IgD-negative memory B cell (primary cell): ENCODE data around the gene MMAB. TPM values are rescaled to one million over a fixed set of nuclear protein-coding genes. Genes with fewer than 3 reads are reported as not detected.
"Not testable (repeated sequence)": the region's sequence is repeated elsewhere in the genome, so short reads cannot be mapped to it uniquely, and the experiment has no call there.

Experiments used
- H3K27ac Mint-ChIP-seq, 3 donors: one replicate each; pipeline ENCODE4 v1.8.0; 2020 to 2022; ENCODE audit warnings: mild to moderate bottlenecking in 3 of 3, mixed read lengths in 3 of 3, moderate library complexity in 1 of 3
- H3K27me3 Mint-ChIP-seq: one replicate; pipeline ENCODE4 v1.8.0; 2021; ENCODE audit warnings: mixed read lengths
- H3K36me3 Mint-ChIP-seq: one replicate; pipeline ENCODE4 v1.8.0; 2020; ENCODE audit warnings: mild to moderate bottlenecking, mixed read lengths
- H3K4me1 Mint-ChIP-seq, 3 donors: one replicate each; pipeline ENCODE4 v1.8.0; 2020 to 2022; ENCODE audit warnings: mixed read lengths in 3 of 3, mild to moderate bottlenecking in 1 of 3
- H3K4me3 Mint-ChIP-seq, 4 donors: one replicate each; pipeline ENCODE4 v1.8.0; 2020 to 2022; ENCODE audit warnings: mild to moderate bottlenecking in 4 of 4, mixed read lengths in 4 of 4, moderate library complexity in 3 of 4
- H3K9me3 Mint-ChIP-seq, 3 donors: one replicate each; pipeline ENCODE4 v1.8.0; 2020 to 2021; ENCODE audit warnings: mixed read lengths in 3 of 3, mild to moderate bottlenecking in 1 of 3
- polyA plus RNA-seq: library from polyadenylated mRNA; unstranded; fragments of 300-500 nt; fragmentation: Illumina TruSeq; gene quantifications from one replicate; pipeline ENCODE4 v1.2.3, GENCODE V29; 2021

Gene MMAB
- polyA plus RNA-seq, 1 donor from 2014 or later, result 21.7 TPM

DNA sequence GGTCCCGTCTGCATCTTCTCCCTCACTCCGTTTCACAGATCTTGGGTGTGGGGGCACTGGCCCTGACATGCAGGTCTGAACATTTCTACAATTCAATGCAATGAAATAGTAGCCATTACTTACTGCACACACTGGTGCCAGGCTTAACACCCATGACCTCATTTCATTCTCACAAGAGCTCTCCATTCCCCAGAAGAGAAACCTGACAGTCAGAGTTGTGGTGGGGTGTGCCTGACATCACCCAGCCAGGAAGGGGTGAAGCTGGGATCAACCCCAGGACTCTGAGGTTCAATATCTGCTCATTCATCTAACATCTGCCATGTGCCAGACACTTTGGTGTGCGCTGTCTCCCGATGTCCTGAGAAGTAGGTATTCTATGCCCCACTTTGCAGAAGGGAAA is 35.0 kb upstream of the MMAB start:
- Mint-ChIP-seq H3K4me1 (peaks cover 0 to 4% (median 2%) of the 10 kb centered on the region in 3 donors), H3K27me3 (peaks cover 10% of the 10 kb centered on the region), H3K9me3 (no peaks in the 10 kb centered on the region), H3K27ac (no peak overlapping the region), H3K4me3 (no peak overlapping the region), H3K36me3 (no peaks in the 10 kb centered on the region)

- no peaks in the 10 kb centered on the region for H3K36me3 Mint-ChIP-seq
- no peak overlapping the region for H3K4me3 Mint-ChIP-seq
- H3K27me3 Mint-ChIP-seq, result peaks cover 10% of the 10 kb centered on the region
- peaks cover 0 to 4% (median 2%) of the 10 kb centered on the region in 3 donors for H3K4me1 Mint-ChIP-seq
- H3K27ac Mint-ChIP-seq, result no peak overlapping the region
- H3K9me3 Mint-ChIP-seq, result no peaks in the 10 kb centered on the region
These were observed 34.3 kb upstream of the MMAB start for GRCh38 chr12:109607618-109608017.

GRCh38 chr12:109606320-109607028 is 33.2 kb upstream of the MMAB start:
- Mint-ChIP-seq H3K27ac (no peak overlapping the region), H3K9me3 (no peaks in the 10 kb centered on the region), H3K4me1 (peaks cover 0 to 4% (median 2%) of the 10 kb centered on the region in 3 donors), H3K27me3 (peaks cover 10% of the 10 kb centered on the region), H3K4me3 (no peak overlapping the region), H3K36me3 (no peaks in the 10 kb centered on the region)

DNA sequence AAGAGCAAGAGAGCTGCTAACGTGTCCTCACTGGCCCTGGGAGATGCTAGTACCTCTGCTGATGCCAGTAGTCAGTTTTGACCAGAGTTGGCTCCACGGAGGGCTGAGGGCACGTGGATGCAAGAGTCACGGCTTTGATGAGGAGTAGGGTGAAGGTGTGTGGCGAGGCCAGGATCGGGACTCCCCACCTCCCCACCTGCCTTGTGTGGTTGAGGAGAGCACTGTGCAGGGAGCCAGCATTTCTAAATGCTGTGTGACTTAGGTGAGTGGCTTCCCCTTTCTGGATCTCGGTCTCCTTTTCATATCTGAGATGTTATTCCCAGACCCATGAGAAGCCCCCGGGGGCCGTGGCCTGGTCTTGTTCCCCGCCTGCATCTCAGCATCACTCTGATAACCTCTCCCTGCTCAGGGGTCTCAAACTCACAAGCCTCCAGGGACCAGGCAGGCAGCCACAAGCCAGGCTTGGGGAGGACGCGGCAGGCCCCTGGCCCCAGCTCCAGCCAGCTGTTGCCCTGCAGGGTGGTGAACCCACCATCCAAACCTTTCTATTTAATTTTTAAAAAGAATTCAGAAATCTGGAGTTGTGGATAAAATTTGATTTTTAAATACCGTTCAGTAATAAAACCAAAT is 32.4 kb upstream of the MMAB start:
- Mint-ChIP-seq H3K36me3 (no peaks in the 10 kb centered on the region), H3K4me3 (no peak overlapping the region), H3K27me3 (peaks cover 10% of the 10 kb centered on the region), H3K9me3 (no peaks in the 10 kb centered on the region), H3K27ac (no peak overlapping the region), H3K4me1 (peaks cover 0 to 4% (median 2%) of the 10 kb centered on the region in 3 donors)

DNA sequence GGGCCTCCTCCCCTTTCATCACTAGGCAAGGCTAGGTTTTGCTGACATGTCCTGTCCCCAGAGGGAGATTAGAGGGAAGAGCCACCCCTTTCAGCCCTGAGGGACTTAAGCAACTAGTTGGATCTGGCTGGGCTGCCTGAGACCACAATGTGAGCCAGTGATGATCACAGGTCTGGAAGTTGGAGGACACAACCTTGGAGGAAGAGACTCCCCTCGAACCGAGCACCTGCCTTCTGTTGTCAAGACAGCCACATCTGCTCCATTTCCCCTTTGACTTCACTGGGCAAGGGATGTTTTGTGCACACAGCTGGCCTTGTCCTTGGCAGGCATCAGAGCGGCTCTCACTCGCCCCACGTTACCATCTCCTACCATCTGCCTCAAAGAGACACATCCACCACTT is 31.7 kb upstream of the MMAB start:
- H3K36me3 Mint-ChIP-seq, result no peaks in the 10 kb centered on the region
- peaks cover 0 to 8% (median 2%) of the 10 kb centered on the region in 3 donors for H3K4me1 Mint-ChIP-seq
- no peak overlapping the region for H3K4me3 Mint-ChIP-seq
- H3K27ac Mint-ChIP-seq, result peak overlapping the region in 1 of 3 donors; percentile 47
- no peaks in the 10 kb centered on the region for H3K9me3 Mint-ChIP-seq
- peaks cover 10% of the 10 kb centered on the region for H3K27me3 Mint-ChIP-seq

GRCh38 chr12:109604132-109604585 is 30.9 kb upstream of the MMAB start:
- no peak overlapping the region for H3K4me3 Mint-ChIP-seq
- no peak overlapping the region for H3K27ac Mint-ChIP-seq
- no peaks in the 10 kb centered on the region for H3K9me3 Mint-ChIP-seq
- H3K4me1 Mint-ChIP-seq, result peaks cover 0 to 8% (median 2%) of the 10 kb centered on the region in 3 donors
- H3K36me3 Mint-ChIP-seq, result no peaks in the 10 kb centered on the region
- peaks cover 4% of the 10 kb centered on the region for H3K27me3 Mint-ChIP-seq

- H3K27ac Mint-ChIP-seq, H3K27me3 Mint-ChIP-seq, H3K36me3 Mint-ChIP-seq, H3K9me3 Mint-ChIP-seq, H3K4me3 Mint-ChIP-seq: not testable (repeated sequence)
- H3K4me1 Mint-ChIP-seq, result peaks cover 0 to 14% (median 8%) of the 10 kb centered on the region in 3 donors
These were observed 28.8 kb upstream of the MMAB start for GRCh38 chr12:109602132-109602531.

GRCh38 chr12:109601557-109601956 is 28.3 kb upstream of the MMAB start:
- Mint-ChIP-seq H3K27ac (no peak overlapping the region), H3K4me1 (peaks cover 0 to 14% (median 8%) of the 10 kb centered on the region in 3 donors), H3K27me3 (peaks cover 4% of the 10 kb centered on the region), H3K36me3 (no peaks in the 10 kb centered on the region), H3K4me3 (no peak overlapping the region), H3K9me3 (no peaks in the 10 kb centered on the region)

- no peaks in the 10 kb centered on the region for H3K9me3 Mint-ChIP-seq
- no peak overlapping the region for H3K4me3 Mint-ChIP-seq
- H3K4me1 Mint-ChIP-seq, result peaks cover 0 to 14% (median 8%) of the 10 kb centered on the region in 3 donors
These were observed 27.7 kb upstream of the MMAB start for GRCh38 chr12:109600995-109601394.

GRCh38 chr12:109600481-109600880 is 27.2 kb upstream of the MMAB start:
- H3K4me1 Mint-ChIP-seq, result peaks cover 0 to 14% (median 8%) of the 10 kb centered on the region in 3 donors
- H3K9me3 Mint-ChIP-seq, result no peaks in the 10 kb centered on the region
- H3K27ac Mint-ChIP-seq, result no peak overlapping the region
- H3K27me3 Mint-ChIP-seq, result peaks cover 4% of the 10 kb centered on the region
- peaks cover 2% of the 10 kb centered on the region for H3K36me3 Mint-ChIP-seq
- no peak overlapping the region for H3K4me3 Mint-ChIP-seq

More at GRCh38 chr12:109600995-109601394, 27.7 kb upstream of the MMAB start:
- Mint-ChIP-seq H3K27ac (no peak overlapping the region), H3K36me3 (no peaks in the 10 kb centered on the region), H3K27me3 (peaks cover 4% of the 10 kb centered on the region)

GRCh38 chr12:109599087-109599486 is 25.8 kb upstream of the MMAB start:
- Mint-ChIP-seq H3K27me3 (peaks cover 4% of the 10 kb centered on the region), H3K36me3 (peaks cover 2% of the 10 kb centered on the region), H3K4me3 (no peak overlapping the region), H3K9me3 (no peaks in the 10 kb centered on the region), H3K4me1 (peaks cover 0 to 12% (median 8%) of the 10 kb centered on the region in 3 donors), H3K27ac (no peak overlapping the region)

GRCh38 chr12:109598428-109598854 is 25.1 kb upstream of the MMAB start:
- peak overlapping the region in 1 of 3 donors; percentile 57 for H3K27ac Mint-ChIP-seq
- no peaks in the 10 kb centered on the region for H3K27me3 Mint-ChIP-seq
- H3K36me3 Mint-ChIP-seq, result peaks cover 2% of the 10 kb centered on the region
- peaks cover 0 to 10% (median 6%) of the 10 kb centered on the region in 3 donors for H3K4me1 Mint-ChIP-seq
- no peaks in the 10 kb centered on the region for H3K9me3 Mint-ChIP-seq
- no peak overlapping the region for H3K4me3 Mint-ChIP-seq

DNA sequence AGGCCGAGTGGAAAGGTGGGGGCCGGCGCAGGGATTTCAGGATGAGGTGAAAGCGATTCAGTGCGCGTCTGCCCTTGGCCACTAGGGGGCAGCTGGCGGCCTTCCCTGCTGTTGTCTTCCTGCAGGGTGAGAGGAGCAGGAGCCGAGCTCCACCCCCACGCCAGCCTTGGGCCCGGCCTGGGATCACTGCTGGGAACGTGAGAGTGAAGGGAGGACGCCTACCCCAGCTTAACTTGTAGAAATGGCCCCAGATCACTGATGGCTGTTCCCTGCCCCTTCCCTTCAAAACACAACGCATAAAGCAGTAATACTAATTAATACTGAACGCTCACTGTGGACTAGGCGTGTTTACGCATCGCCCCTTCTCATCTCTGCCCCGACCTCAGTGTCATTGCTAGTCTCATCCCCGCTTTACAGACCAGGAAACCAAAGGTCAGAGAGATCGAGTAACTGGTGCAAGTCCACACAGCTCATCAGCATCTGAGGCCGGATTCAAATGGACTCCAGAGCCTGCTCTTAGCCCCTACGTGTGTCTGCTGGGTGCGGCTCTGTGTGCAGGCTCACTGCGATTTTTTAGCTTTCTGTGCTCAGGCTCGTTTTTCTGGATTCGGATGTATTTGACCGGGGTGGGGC is 24.6 kb upstream of the MMAB start:
- H3K4me3 Mint-ChIP-seq, result no peak overlapping the region
- peak overlapping the region in 1 of 3 donors; percentile 57 for H3K27ac Mint-ChIP-seq
- H3K4me1 Mint-ChIP-seq, result peaks cover 0 to 11% (median 6%) of the 10 kb centered on the region in 3 donors
- no peaks in the 10 kb centered on the region for H3K9me3 Mint-ChIP-seq
- H3K36me3 Mint-ChIP-seq, result peaks cover 2% of the 10 kb centered on the region
- no peaks in the 10 kb centered on the region for H3K27me3 Mint-ChIP-seq

GRCh38 chr12:109597414-109597794 is 24.1 kb upstream of the MMAB start:
- Mint-ChIP-seq H3K4me3 (no peak overlapping the region), H3K9me3 (no peaks in the 10 kb centered on the region), H3K27ac (no peak overlapping the region), H3K27me3 (no peaks in the 10 kb centered on the region), H3K36me3 (peaks cover 2% of the 10 kb centered on the region), H3K4me1 (peaks cover 0 to 11% (median 6%) of the 10 kb centered on the region in 3 donors)
